Endothelial cell of umbilical vein (primary cell): ENCODE results near the gene UNKL. TPM values are rescaled to one million over a fixed set of nuclear protein-coding genes. Genes with fewer than 3 reads are reported as not detected.

Experiments
- BruUV-seq: library from RNA; stranded (reverse); fragments of 400-500 nt; replicated peaks from 2 replicates; lab custom pipeline; 2021; lab: Mats Ljungman, UMichigan
- CTCF ChIA-PET: fragments of 300-600, 350-600 bp; sonication (Branson Sonifier 250); formaldehyde crosslinking; loops from one replicate; lab custom pipeline; 2021; ENCODE audit warnings: antibody characterized with exemption, inconsistent platforms; lab: Charles Lee
- POLR2A ChIA-PET: fragments of 300-600, 350-600 bp; sonication (Branson Sonifier 250); formaldehyde crosslinking; loops from one replicate; lab custom pipeline; 2021; ENCODE audit warnings: antibody characterized with exemption, inconsistent platforms; lab: Charles Lee
- DNase-seq: peaks from one replicate; pipeline ENCODE4 v3.0.0-alpha.2; 2011; ENCODE audit warnings: low read depth, low spot score
- FAIRE-seq: peaks from 2 replicates; lab custom pipeline; 2011; peaks lifted over from hg19 to GRCh38; lab: Jason Lieb, UNC
- H2AFZ ChIP-seq: 2 replicates; pipeline ENCODE4 v1.6.0; 2012; ENCODE audit warnings: low read depth, low read length, control low read depth, inconsistent platforms
- H3K27ac ChIP-seq: 2 replicates; pipeline ENCODE4 v1.5.1; 2011; ENCODE audit warnings: low read depth, mild to moderate bottlenecking, control low read depth, low read length, moderate library complexity; ENCODE audit not compliant: insufficient read depth
- H3K27me3 ChIP-seq, 2 experiments: 2 replicates each; pipeline versions ENCODE4 v1.6.0 to v1.6.1; 2011; ENCODE audit warnings: low read length in 2 of 2, mixed read lengths in 1 of 2; ENCODE audit not compliant: control insufficient read depth in 2 of 2, insufficient read depth in 2 of 2
- H3K36me3 ChIP-seq, 2 experiments: 2 replicates in 1 of 2; 3 replicates in 1 of 2; pipeline ENCODE4 v1.5.1; 2011; ENCODE audit warnings: low read length in 2 of 2, mild to moderate bottlenecking in 1 of 2, moderate library complexity in 1 of 2; ENCODE audit not compliant: control insufficient read depth in 2 of 2, insufficient read depth in 2 of 2; ENCODE audit errors: extremely low read depth in 1 of 2
- H3K4me1 ChIP-seq: 3 replicates; pipeline ENCODE4 v1.5.1; 2011; ENCODE audit warnings: mild to moderate bottlenecking, low read length; ENCODE audit not compliant: control insufficient read depth, insufficient read depth; ENCODE audit errors: extremely low read depth
- H3K4me2 ChIP-seq: 2 replicates; pipeline ENCODE4 v1.6.1; 2011; ENCODE audit warnings: low read length, control low read depth, mixed read lengths; ENCODE audit not compliant: insufficient read depth
- H3K4me3 ChIP-seq, 3 experiments: fragments of 200-600 bp in 1 of 3; sonication (generic), shearing (Covaris generic) in 1 of 3; replicated peaks in 1 of 3; 2 replicates each; pipeline ENCODE4 v1.5.1; 2011 to 2016; ENCODE audit warnings: control low read depth in 3 of 3, low read length in 3 of 3, mild to moderate bottlenecking in 2 of 3, inconsistent platforms in 1 of 3, low read depth in 1 of 3, moderate library complexity in 1 of 3; ENCODE audit not compliant: insufficient read depth in 1 of 3
- H3K79me2 ChIP-seq: 2 replicates; pipeline ENCODE4 v1.6.0; 2012; ENCODE audit warnings: low read length, inconsistent platforms; ENCODE audit not compliant: control insufficient read depth, insufficient read depth
- H3K9ac ChIP-seq: replicated peaks from 2 replicates; pipeline ENCODE3; 2011; ENCODE audit warnings: low read length, control low read depth; ENCODE audit not compliant: insufficient read depth; ENCODE audit errors: extremely low read depth
- H3K9me1 ChIP-seq: replicated peaks from 3 replicates; pipeline ENCODE4 v1.6.0; 2011; ENCODE audit warnings: mild to moderate bottlenecking, low read length; ENCODE audit not compliant: control insufficient read depth, insufficient read depth; ENCODE audit errors: extremely low read depth
- H3K9me3 ChIP-seq: replicated peaks from 2 replicates; pipeline ENCODE4 v1.5.1; 2012; ENCODE audit warnings: low read length, inconsistent platforms; ENCODE audit not compliant: control insufficient read depth, insufficient read depth
- H4K20me1 ChIP-seq: replicated peaks from 2 replicates; pipeline ENCODE3; 2011; ENCODE audit warnings: mild to moderate bottlenecking, low read length; ENCODE audit not compliant: control insufficient read depth, insufficient read depth; ENCODE audit errors: extremely low read depth
- CTCF ChIP-seq, 2 donors: IDR thresholded peaks; 1 replicate in 1 of 2; 2 replicates in 1 of 2; pipeline ENCODE4 v1.5.1; 2011; ENCODE audit warnings: low read length in 2 of 2, mild to moderate bottlenecking in 2 of 2, moderate library complexity in 2 of 2, control low read depth in 1 of 2, inconsistent platforms in 1 of 2, low read depth in 1 of 2; ENCODE audit not compliant: insufficient read depth in 1 of 2; ENCODE audit errors: extremely low read depth in 1 of 2
- EZH2 ChIP-seq: IDR thresholded peaks from 2 replicates; pipeline ENCODE4 v1.6.1; 2012; ENCODE audit warnings: borderline replicate concordance, low read depth, mild to moderate bottlenecking, moderate library complexity, low read length, inconsistent platforms; ENCODE audit not compliant: severe bottlenecking
- JUN ChIP-seq: IDR thresholded peaks from 2 replicates; pipeline ENCODE4 v1.6.1; 2011; ENCODE audit warnings: borderline replicate concordance, low read depth; ENCODE audit not compliant: insufficient read length, insufficient read depth
- MYC ChIP-seq: IDR thresholded peaks from one replicate; pipeline ENCODE4 v1.6.1; 2011; ENCODE audit warnings: mild to moderate bottlenecking, low read depth, low read length
- dilution Hi-C: fragments of 300-500 bp; cut with MboI; formaldehyde crosslinking; loops from one replicate; pipeline ENCODE4 v1.15.0; 2019; ENCODE audit warnings: low sequenced_read_pairs; ENCODE audit not compliant: extremely low pct_ligation_motif_present
- intact Hi-C: fragments of 100-400 bp; cut with micrococcal nuclease; formaldehyde crosslinking; loops from one replicate; pipeline ENCODE4 v1.10.0; 2022
- polyA plus RNA-seq, 4 experiments: library from polyadenylated mRNA; depleted of rRNA in 3 of 4; stranded (reverse) in 3 of 4; unstranded in 1 of 4; fragments of >200 nt; gene quantifications; 2 replicates each; pipeline versions ENCODE4 v1.2.1 to v1.2.3, GENCODE V29; 2011 to 2012; ENCODE audit warnings: missing spikeins in 1 of 4
- total RNA-seq: library from RNA; stranded (reverse); gene quantifications from 2 replicates; pipeline ENCODE4 v1.2.3, GENCODE V29; 2021

UNKL gene
- total and polyA plus RNA-seq, 2 donors (not counting 3 experiments of a cell fraction or from before 2014, with no cell fraction given), result 17.1 to 32.8 TPM

GRCh38 chr16:1355591-1355990 lies 58.9 kb downstream of the UNKL start:
- Histone ChIP-seq H3K4me1 (peaks cover 11% of the 10 kb centered on the region), H3K9me3 (no peaks in the 10 kb centered on the region), H3K9me1 (no peaks in the 10 kb centered on the region), H3K9ac (no peak overlapping the region), H3K36me3 (peaks cover 0 to 2% of the 10 kb centered on the region in 2 experiments), H3K79me2 (peaks cover 53% of the 10 kb centered on the region), H3K4me2 (no peak overlapping the region), H3K4me3 (no peak overlapping the region), H2AFZ (no peak overlapping the region), H4K20me1 (no peaks in the 10 kb centered on the region), H3K27ac (no peak overlapping the region), H3K27me3 (no peaks in the 10 kb centered on the region)
- CTCF ChIA-PET, result interaction anchor here (0.8 kb wide), 1 partner anchor 8 kb away, joined by 4 read pairs; no protein-coding TSS in a partner anchor
- TF ChIP-seq MYC (no peak), CTCF (IDR thresholded peaks at IDR 0.05; ENCODE audit: extremely low read depth in 1 of 2, insufficient read depth in 1 of 2, low read depth in 1 of 2, low read length in 2 of 2) (no peak), EZH2 (no peak), JUN (no peak)
- intact Hi-C loops, result no loop called here
- POLR2A ChIA-PET, result no interaction called here
- FAIRE-seq (no peak), DNase-seq (no peak)
- dilution Hi-C loops, result no loop called here
- no TSS peak for BruUV-seq
